Measurements from ENCODE around the gene MAGEC3.

- TF ChIP-seq SP1 (IDR thresholded peaks at IDR 0.05; ENCODE audit: low read depth, low read length) (no peak), REST (IDR thresholded peaks at IDR 0.05; ENCODE audit: low read depth, low read length) (no peak), RFX5 (IDR thresholded peaks at IDR 0.05; ENCODE audit: low read depth, low read length) (no peak), CHD2 (IDR thresholded peaks at IDR 0.05; ENCODE audit: borderline replicate concordance, low read depth, low read length) (no peak), CTCF (IDR thresholded peaks at IDR 0.05 in 2 of 3, conservative IDR thresholded peaks at IDR 0.05 in 1 of 3; ENCODE audit: control insufficient read depth in 2 of 3, extremely low read depth in 1 of 3, insufficient read depth in 1 of 3, low read depth in 3 of 3, low read length in 3 of 3) (no peak), FOXM1 (IDR thresholded peaks at IDR 0.05; ENCODE audit: low read depth, low read length) (no peak), HDGF (IDR thresholded peaks at IDR 0.05) (no peak), ATF2 (IDR thresholded peaks at IDR 0.05; ENCODE audit: low read length) (no peak), TCF12 (IDR thresholded peaks at IDR 0.05; ENCODE audit: low read depth, low read length) (no peak), EZH2 (IDR thresholded peaks at IDR 0.05; ENCODE audit: borderline replicate concordance, control insufficient read depth, low read depth, low read length) (no peak)
Observed at GRCh38 chrX:141934059-141934641, 96.0 kb downstream of the MAGEC3 start.

All from GM12878 (cell line).